Activated T-cell treated with anti-CD3 and anti-CD28 coated beads, Interleukin-2, amount 50 U/mL, for 4 hours (primary cell): ENCODE results near the gene PRDM16. TPM values are rescaled to one million over a fixed set of nuclear protein-coding genes. Genes with fewer than 3 reads are reported as not detected.

ENCODE experiments used
- ATAC-seq, 2 donors: fragments of 200-7000 bp; cut with Tn5 transposase; one replicate each; pipeline ENCODE4 v1.10.0; 2021
- DNase-seq: peaks from one replicate; pipeline ENCODE4 v3.0.0-alpha.2; 2020
- H3K27me3 Mint-ChIP-seq: one replicate; pipeline ENCODE4 v1.8.0; 2021; ENCODE audit warnings: low read depth, mixed read lengths
- H3K36me3 Mint-ChIP-seq: one replicate; pipeline ENCODE4 v1.8.0; 2022; ENCODE audit warnings: mixed read lengths; ENCODE audit not compliant: insufficient read depth
- H3K4me1 Mint-ChIP-seq: one replicate; pipeline ENCODE4 v1.8.0; 2021; ENCODE audit warnings: low read depth, mixed read lengths
- H3K4me3 Mint-ChIP-seq: one replicate; pipeline ENCODE4 v1.8.0; 2021; ENCODE audit warnings: mild to moderate bottlenecking, moderate library complexity, mixed read lengths
- H3K9me3 Mint-ChIP-seq: one replicate; pipeline ENCODE4 v1.8.0; 2021; ENCODE audit warnings: mixed read lengths
- total RNA-seq, 3 donors: library from RNA; stranded (reverse); gene quantifications; one replicate each; pipeline ENCODE4 v1.2.1, GENCODE V29; 2021

Gene PRDM16
- total RNA-seq, 3 donors from 2014 or later = 0.05 to 0.22 TPM; not detected in 1

DNA sequence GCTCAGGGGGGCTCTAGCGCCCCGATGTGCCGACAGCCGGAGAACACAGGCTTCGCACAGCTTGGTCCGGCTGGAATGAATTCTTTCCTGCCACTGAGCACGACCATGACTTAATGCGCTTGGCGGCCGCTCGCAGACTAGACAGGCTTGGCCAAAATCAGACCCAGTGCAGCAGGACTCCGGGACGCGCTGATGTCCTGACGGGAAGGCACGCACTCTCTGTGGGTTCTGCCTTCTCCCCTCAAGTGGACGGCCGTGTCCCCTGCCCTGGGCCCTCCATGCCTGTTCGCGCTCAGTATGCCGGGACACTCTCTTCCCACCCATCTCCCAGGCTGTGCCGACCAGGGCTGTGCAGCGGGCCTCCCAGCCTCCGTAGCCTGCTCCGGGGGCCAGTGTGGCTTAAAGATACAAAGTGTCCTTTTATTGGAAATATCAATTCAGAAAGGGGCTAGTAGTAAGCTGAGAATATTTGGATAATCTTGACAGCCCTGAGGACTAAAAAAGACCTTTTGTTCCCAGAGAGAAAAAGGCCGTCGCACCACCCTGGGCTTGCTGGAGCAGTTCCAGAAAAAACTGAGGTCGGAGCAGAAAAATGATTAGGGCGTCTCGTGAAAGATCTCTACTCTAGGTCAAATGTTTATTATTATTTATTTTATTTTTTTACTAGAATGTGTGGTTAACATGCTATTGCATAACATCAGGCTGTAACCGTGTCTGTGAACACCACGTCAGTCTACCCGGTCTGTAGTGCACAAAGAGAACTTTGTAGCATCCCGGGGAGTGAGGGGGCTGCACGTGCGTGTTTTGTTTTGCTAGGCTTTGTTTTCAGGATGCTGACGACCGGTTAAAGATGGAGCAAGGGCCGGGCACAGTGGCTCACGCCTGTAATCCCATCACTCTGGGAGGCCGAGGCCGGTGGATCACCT, 297.4 kb downstream of the PRDM16 start:
- Mint-ChIP-seq H3K27me3 (peaks cover 21% of the 10 kb centered on the region), H3K4me1 (no peaks in the 10 kb centered on the region), H3K36me3 (no peaks in the 10 kb centered on the region), H3K4me3 (no peak overlapping the region), H3K9me3 (no peaks in the 10 kb centered on the region)
- DNase-seq (no peak), ATAC-seq (no peak)

DNA sequence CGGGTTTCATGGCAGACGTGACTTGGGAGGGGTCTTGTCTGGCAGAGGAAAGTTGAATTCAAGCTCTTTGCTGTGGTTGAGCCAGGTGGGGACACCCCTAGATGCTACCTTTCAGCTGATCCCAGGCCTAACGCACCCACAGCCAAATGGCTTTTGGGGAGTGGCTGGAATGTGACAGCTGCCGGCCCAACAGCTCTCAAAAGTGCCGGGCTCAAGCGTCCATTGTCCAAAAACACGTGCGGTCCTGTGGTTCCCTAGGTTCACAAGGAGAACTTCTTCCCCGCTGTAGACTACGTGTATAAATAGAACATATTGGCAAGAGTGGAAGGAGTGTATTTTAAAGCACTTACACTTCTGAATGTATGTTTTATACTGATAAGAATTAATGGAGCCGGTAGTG, 298.4 kb downstream of the PRDM16 start:
- ATAC-seq = no peak

GRCh38 chr1:3368059-3368458, 299.1 kb downstream of the PRDM16 start:
- Mint-ChIP-seq H3K36me3 (no peaks in the 10 kb centered on the region), H3K9me3 (no peaks in the 10 kb centered on the region), H3K27me3 (peaks cover 13% of the 10 kb centered on the region), H3K4me3 (no peak overlapping the region), H3K4me1 (peaks cover 9% of the 10 kb centered on the region)
- DNase-seq (no peak), ATAC-seq (no peak)

More for the DNA sequence above, 298.4 kb downstream of the PRDM16 start:
- no peak for DNase-seq
- Mint-ChIP-seq H3K9me3 (no peaks in the 10 kb centered on the region), H3K4me3 (no peak overlapping the region), H3K36me3 (no peaks in the 10 kb centered on the region), H3K4me1 (peaks cover 3% of the 10 kb centered on the region), H3K27me3 (peaks cover 14% of the 10 kb centered on the region)

GRCh38 chr1:3368711-3369445, 299.9 kb downstream of the PRDM16 start:
- ATAC-seq (no peak), DNase-seq (no peak)
- H3K4me3 Mint-ChIP-seq = no peak overlapping the region
- peaks cover 13% of the 10 kb centered on the region for H3K4me1 Mint-ChIP-seq
- peaks cover 9% of the 10 kb centered on the region for H3K27me3 Mint-ChIP-seq
- H3K9me3 Mint-ChIP-seq = no peaks in the 10 kb centered on the region
- no peaks in the 10 kb centered on the region for H3K36me3 Mint-ChIP-seq

GRCh38 chr1:3369446-3370076, 300.6 kb downstream of the PRDM16 start:
- peaks cover 13% of the 10 kb centered on the region for H3K4me1 Mint-ChIP-seq
- H3K36me3 Mint-ChIP-seq = no peaks in the 10 kb centered on the region
- no peak overlapping the region for H3K4me3 Mint-ChIP-seq
- no peaks in the 10 kb centered on the region for H3K9me3 Mint-ChIP-seq
- no peak for DNase-seq
- peaks cover 9% of the 10 kb centered on the region for H3K27me3 Mint-ChIP-seq
- ATAC-seq = no peak

DNA sequence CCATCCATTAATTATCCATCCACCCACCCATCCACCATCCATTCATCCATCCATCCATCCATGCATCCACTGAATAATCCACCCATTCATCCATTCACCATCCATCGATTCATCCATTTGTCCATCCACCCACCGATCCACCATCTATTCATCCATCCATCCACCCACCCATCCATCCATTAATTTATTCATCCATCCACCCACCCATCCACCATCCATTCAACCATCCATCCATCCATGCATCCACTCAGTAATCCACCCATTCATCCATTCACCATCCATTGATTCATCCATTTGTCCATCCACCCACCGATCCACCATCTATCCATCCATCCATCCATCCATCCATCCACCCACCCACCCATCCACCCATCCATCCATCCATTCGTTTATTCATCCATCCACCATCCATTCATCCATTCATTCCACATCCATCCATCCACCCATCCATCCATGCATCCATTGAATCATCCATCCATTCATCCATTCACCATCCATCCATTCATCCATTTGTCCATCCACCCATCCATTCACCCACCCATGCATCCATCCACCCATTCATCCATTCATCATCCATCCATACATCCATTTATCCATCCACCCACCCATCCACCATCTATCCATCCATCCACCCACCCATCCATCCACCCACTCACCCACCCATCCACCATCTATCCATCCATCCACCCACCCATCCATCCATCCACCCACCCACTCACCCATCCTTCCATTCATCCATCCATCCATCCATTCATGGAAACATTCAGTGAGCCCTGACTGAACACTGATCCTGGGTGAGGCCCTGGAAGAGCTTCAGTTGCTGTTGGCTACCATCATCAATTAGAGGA, 302.1 kb downstream of the PRDM16 start:
- Mint-ChIP-seq H3K36me3 (no peaks in the 10 kb centered on the region), H3K9me3 (no peaks in the 10 kb centered on the region), H3K4me1 (peaks cover 13% of the 10 kb centered on the region), H3K4me3 (no peak overlapping the region), H3K27me3 (peaks cover 6% of the 10 kb centered on the region)
- DNase-seq = no peak
- ATAC-seq = no peak

DNA sequence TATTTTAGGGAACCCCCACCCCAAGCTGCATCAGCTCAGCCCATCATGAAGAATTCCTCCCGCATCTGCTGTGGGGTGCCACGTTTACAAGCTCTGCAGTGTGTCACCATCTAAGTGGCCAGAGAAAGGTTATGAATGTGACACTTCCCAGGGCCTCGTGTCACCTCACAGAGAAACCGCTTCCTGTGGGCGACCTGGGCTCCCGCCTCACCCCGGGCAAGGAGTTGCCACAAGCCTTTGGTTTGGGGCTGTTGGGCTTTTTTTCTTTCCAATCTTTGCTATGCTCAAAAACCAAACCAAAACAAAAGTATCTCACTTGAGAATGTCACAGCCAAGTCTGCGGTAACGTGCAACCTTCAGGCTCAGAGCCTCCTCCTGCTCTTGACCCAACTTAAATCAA, 303.3 kb downstream of the PRDM16 start:
- H3K27me3 Mint-ChIP-seq = peaks cover 11% of the 10 kb centered on the region
- peaks cover 13% of the 10 kb centered on the region for H3K4me1 Mint-ChIP-seq
- no peaks in the 10 kb centered on the region for H3K36me3 Mint-ChIP-seq
- H3K9me3 Mint-ChIP-seq = no peaks in the 10 kb centered on the region
- DNase-seq (no peak), ATAC-seq (no peak)
- H3K4me3 Mint-ChIP-seq = no peak overlapping the region

DNA sequence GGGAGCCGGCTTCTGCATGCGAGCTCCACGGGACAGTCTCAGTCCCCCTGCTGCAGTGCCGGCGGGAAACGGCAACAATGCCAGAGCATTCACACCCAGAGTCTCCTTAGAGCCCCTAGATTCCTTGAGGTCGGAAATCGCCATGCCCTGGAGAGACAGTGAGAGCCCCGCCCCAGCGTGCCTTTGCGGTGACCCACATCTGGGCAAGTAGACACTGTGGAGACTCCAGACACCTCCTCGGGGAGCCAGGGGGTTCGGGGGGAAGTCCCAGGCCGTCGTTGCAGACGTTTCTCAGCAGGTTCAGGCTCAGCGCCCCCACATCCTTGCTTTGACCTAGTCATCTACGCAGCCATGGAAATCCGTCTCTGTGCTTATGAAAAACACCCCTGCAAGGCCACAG, 304.2 kb downstream of the PRDM16 start:
- Mint-ChIP-seq H3K27me3 (peaks cover 13% of the 10 kb centered on the region), H3K36me3 (no peaks in the 10 kb centered on the region), H3K9me3 (no peaks in the 10 kb centered on the region), H3K4me1 (peaks cover 13% of the 10 kb centered on the region), H3K4me3 (no peak overlapping the region)
- ATAC-seq (no peak), DNase-seq (no peak)

GRCh38 chr1:3373700-3374405, 304.9 kb downstream of the PRDM16 start:
- ATAC-seq (no peak), DNase-seq (no peak)
- Mint-ChIP-seq H3K4me3 (no peak overlapping the region), H3K4me1 (peaks cover 13% of the 10 kb centered on the region), H3K36me3 (no peaks in the 10 kb centered on the region), H3K9me3 (no peaks in the 10 kb centered on the region), H3K27me3 (peaks cover 13% of the 10 kb centered on the region)

- H3K27me3 Mint-ChIP-seq = peaks cover 13% of the 10 kb centered on the region
- no peaks in the 10 kb centered on the region for H3K9me3 Mint-ChIP-seq
These were observed 306.2 kb downstream of the PRDM16 start for GRCh38 chr1:3375245-3375644.

DNA sequence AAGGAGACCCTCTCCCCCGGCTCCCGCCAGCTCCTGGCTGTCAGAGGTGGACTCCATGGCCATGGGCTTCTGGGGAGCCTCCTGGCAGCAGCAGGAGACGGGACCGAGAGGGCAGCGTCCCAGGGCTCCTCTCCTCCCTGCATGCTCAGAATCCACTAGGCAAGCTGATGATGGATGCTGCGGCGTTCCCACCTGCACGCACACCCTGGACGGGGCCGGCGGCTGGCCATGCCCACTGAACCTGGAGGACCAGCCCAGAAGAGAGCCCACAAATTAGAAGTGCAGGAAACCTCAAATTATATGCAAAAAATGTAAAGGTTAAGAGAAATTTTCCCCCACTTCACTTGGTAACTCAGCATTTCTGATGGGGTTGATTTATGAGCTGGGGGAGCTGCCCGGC, 308.2 kb downstream of the PRDM16 start:
- DNase-seq (no peak), ATAC-seq (no peak)
- H3K9me3 Mint-ChIP-seq = no peaks in the 10 kb centered on the region
- H3K36me3 Mint-ChIP-seq = no peaks in the 10 kb centered on the region
- no peak overlapping the region for H3K4me3 Mint-ChIP-seq
- H3K4me1 Mint-ChIP-seq = peaks cover 12% of the 10 kb centered on the region
- H3K27me3 Mint-ChIP-seq = peaks cover 18% of the 10 kb centered on the region

More at GRCh38 chr1:3375245-3375644, 306.2 kb downstream of the PRDM16 start:
- Mint-ChIP-seq H3K36me3 (no peaks in the 10 kb centered on the region), H3K4me1 (peaks cover 13% of the 10 kb centered on the region), H3K4me3 (no peak overlapping the region)
- DNase-seq = no peak
- no peak for ATAC-seq

DNA sequence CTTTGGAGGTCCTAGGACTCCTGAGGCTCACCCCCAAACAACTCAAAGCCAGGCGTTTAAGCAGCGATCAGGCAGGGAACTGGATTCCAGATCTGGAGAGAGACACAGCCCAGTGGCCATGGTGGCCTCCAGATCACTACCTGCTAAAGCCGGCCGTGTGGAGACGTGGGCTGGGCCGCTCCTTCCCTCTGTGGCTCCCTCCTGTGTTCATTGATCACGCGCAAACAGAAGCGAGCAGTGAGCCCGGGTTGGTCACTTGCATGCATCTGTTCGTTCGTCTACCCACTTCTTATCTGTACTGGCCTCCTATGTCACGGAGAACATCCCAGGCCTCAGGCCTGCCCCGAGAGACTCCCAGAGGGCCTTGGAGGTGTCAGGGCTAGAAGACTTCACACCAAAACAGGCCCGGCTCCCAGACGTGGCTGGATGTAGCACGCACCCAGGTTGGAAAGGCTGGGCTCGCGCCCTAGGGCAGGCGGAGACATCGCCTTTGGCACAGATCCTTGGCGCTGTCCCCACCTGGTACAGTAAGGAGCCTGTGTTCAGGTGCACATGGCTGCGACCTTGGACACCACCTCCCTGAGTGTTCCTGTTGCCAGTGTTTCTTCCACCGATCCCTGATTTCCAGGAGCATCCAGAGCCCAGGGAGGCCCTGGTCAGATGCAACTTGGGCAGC, 308.7 kb downstream of the PRDM16 start:
- no peak for DNase-seq
- no peaks in the 10 kb centered on the region for H3K9me3 Mint-ChIP-seq
- H3K27me3 Mint-ChIP-seq = peaks cover 18% of the 10 kb centered on the region
- peaks cover 7% of the 10 kb centered on the region for H3K4me1 Mint-ChIP-seq
- H3K36me3 Mint-ChIP-seq = no peaks in the 10 kb centered on the region
- H3K4me3 Mint-ChIP-seq = no peak overlapping the region
- no peak for ATAC-seq
